ENCODE data around the gene ARHGAP31.
A peak's percentile ranks its signal among the peaks of the same experiment; 100 is the strongest.
"Not testable (repeated sequence)": the region's sequence is repeated elsewhere in the genome, so short reads cannot be mapped to it uniquely, and the experiment has no call there.

The ARHGAP31 gene

GRCh38 chr3:119322021-119322834 lies 28.0 kb downstream of the ARHGAP31 start:
- DNase-seq (ENCODE audit: low read depth) = peak; percentile 56

GRCh38 chr3:119322835-119323722 lies 28.9 kb downstream of the ARHGAP31 start:
- DNase-seq (ENCODE audit: low read depth) = peak; percentile 83

- DNase-seq (ENCODE audit: low read depth) = no peak
These were observed 29.5 kb downstream of the ARHGAP31 start for GRCh38 chr3:119323723-119324085.

- DNase-seq (ENCODE audit: low read depth) = no peak
These were observed 30.7 kb downstream of the ARHGAP31 start for GRCh38 chr3:119324899-119325298.

- no peak for DNase-seq (ENCODE audit: low read depth)
These were observed 32.8 kb downstream of the ARHGAP31 start for GRCh38 chr3:119326976-119327375.

- DNase-seq (ENCODE audit: low read depth) = no peak
These were observed 35.4 kb downstream of the ARHGAP31 start for GRCh38 chr3:119329551-119329950.

- no peak for DNase-seq (ENCODE audit: low read depth)
These were observed 36.0 kb downstream of the ARHGAP31 start for GRCh38 chr3:119330181-119330580.

GRCh38 chr3:119330858-119331257 lies 36.7 kb downstream of the ARHGAP31 start:
- no peak for DNase-seq (ENCODE audit: low read depth)

- peak; percentile 81 for DNase-seq (ENCODE audit: low read depth)
These were observed 37.5 kb downstream of the ARHGAP31 start for GRCh38 chr3:119331661-119332060.

GRCh38 chr3:119333773-119334509 lies 39.8 kb downstream of the ARHGAP31 start:
- DNase-seq (ENCODE audit: low read depth) = no peak

GRCh38 chr3:119336823-119337222 lies 42.6 kb downstream of the ARHGAP31 start:
- DNase-seq (ENCODE audit: low read depth) = no peak

GRCh38 chr3:119337407-119337806 lies 43.2 kb downstream of the ARHGAP31 start:
- DNase-seq (ENCODE audit: low read depth) = not testable (repeated sequence)

GRCh38 chr3:119338754-119339153 lies 44.6 kb downstream of the ARHGAP31 start:
- DNase-seq (ENCODE audit: low read depth) = no peak

GRCh38 chr3:119340014-119340413 lies 45.8 kb downstream of the ARHGAP31 start:
- DNase-seq (ENCODE audit: low read depth) = no peak

- DNase-seq (ENCODE audit: low read depth) = no peak
These were observed 46.3 kb downstream of the ARHGAP31 start for GRCh38 chr3:119340446-119340845.

- no peak for DNase-seq (ENCODE audit: low read depth)
These were observed 48.0 kb downstream of the ARHGAP31 start for GRCh38 chr3:119342176-119342575.

GRCh38 chr3:119343719-119344118 lies 49.5 kb downstream of the ARHGAP31 start:
- DNase-seq (ENCODE audit: low read depth) = no peak

GRCh38 chr3:119346076-119346496 lies 51.9 kb downstream of the ARHGAP31 start:
- peak; percentile 49 for DNase-seq (ENCODE audit: low read depth)

- no peak for DNase-seq (ENCODE audit: low read depth)
These were observed 52.9 kb downstream of the ARHGAP31 start for GRCh38 chr3:119347036-119347435.

- DNase-seq (ENCODE audit: low read depth) = no peak
These were observed 55.3 kb downstream of the ARHGAP31 start for GRCh38 chr3:119349354-119350041.

- DNase-seq (ENCODE audit: low read depth) = peak; percentile 7
These were observed 55.9 kb downstream of the ARHGAP31 start for GRCh38 chr3:119350114-119350513.

- DNase-seq (ENCODE audit: low read depth) = no peak
These were observed 57.4 kb downstream of the ARHGAP31 start for GRCh38 chr3:119351581-119351980.
